A673 (cell line): ENCODE data around the gene TMEFF2.
"Not testable (repeated sequence)": the region's sequence is repeated elsewhere in the genome, so short reads cannot be mapped to it uniquely, and the experiment has no call there.

Source experiments
- CTCF ChIP-seq: fragments of 300-800, 200-600 bp; sonication (generic); conservative IDR thresholded peaks from 2 replicates; pipeline ENCODE4 v1.5.1; 2017; ENCODE audit warnings: low read depth, mild to moderate bottlenecking, antibody characterized with exemption, low read length, moderate library complexity, mixed read lengths
- EZH2 ChIP-seq: fragments of 200-600 bp; sonication (generic); IDR thresholded peaks from 2 replicates; pipeline ENCODE4 v1.6.1; 2017; ENCODE audit warnings: borderline replicate concordance, low read depth, mild to moderate bottlenecking, mixed read lengths, antibody characterized with exemption, low read length; ENCODE audit not compliant: poor library complexity, severe bottlenecking

GRCh38 chr2:192111536-192111935 is 83.2 kb downstream of the TMEFF2 start:
- TF ChIP-seq CTCF, EZH2: not testable (repeated sequence)
